A549 (cell line): ENCODE results near the gene COX6B1. TPM values are rescaled to one million over a fixed set of nuclear protein-coding genes. Genes with fewer than 3 reads are reported as not detected.

Experiments used
- ATAC-seq, 2 experiments: fragments of 200-7000 bp in 1 of 2; fragments of >200 bp in 1 of 2; cut with Nextera tagmentation in 1 of 2; cut with Tn5 transposase in 1 of 2; 3 replicates each; pipeline versions ENCODE4 v1.8.0 to v1.9.1; 2018 to 2020; ENCODE audit warnings: mild to moderate bottlenecking in 1 of 2, moderate library complexity in 1 of 2
- CTCF ChIA-PET: fragments of 300-600 bp; sonication (Branson Sonifier 250); formaldehyde crosslinking; extraction: SDS; loops from one replicate; lab custom pipeline; 2021; ENCODE audit warnings: antibody characterized with exemption, inconsistent platforms; lab: Yijun Ruan, JAX
- POLR2A ChIA-PET: fragments of 350-600 bp; formaldehyde crosslinking; extraction: SDS; loops from one replicate; lab custom pipeline; 2021; ENCODE audit warnings: antibody characterized with exemption, inconsistent platforms; lab: Yijun Ruan, JAX
- DNase-seq, 2 experiments: peaks; one replicate each; pipeline versions ENCODE4 v3.0.0 to v3.0.0-alpha.2; 2011 to 2016; ENCODE audit warnings: low read depth in 1 of 2, low spot score in 1 of 2
- FAIRE-seq: peaks from 2 replicates; lab custom pipeline; 2011; peaks lifted over from hg19 to GRCh38; lab: Jason Lieb, UNC
- H3K27ac ChIP-seq, 2 experiments: fragments of >200 bp; sonication (Bioruptor Twin); formaldehyde crosslinking; 3 replicates each; pipeline ENCODE4 v1.5.1; 2016 to 2017
- H3K4me1 ChIP-seq: fragments of >200 bp; sonication (Bioruptor Twin); formaldehyde crosslinking; 3 replicates; pipeline ENCODE4 v1.6.1; 2016
- H3K4me2 ChIP-seq: fragments of >200 bp; sonication (Bioruptor Twin); formaldehyde crosslinking; 3 replicates; pipeline ENCODE4 v1.6.1; 2016
- H3K4me3 ChIP-seq: fragments of >200 bp; sonication (Bioruptor Twin); formaldehyde crosslinking; 3 replicates; pipeline ENCODE4 v1.5.1; 2016
- H3K9me3 ChIP-seq: fragments of >200 bp; sonication (Bioruptor Twin); formaldehyde crosslinking; 3 replicates; pipeline ENCODE4 v1.6.1; 2016
- CEBPB ChIP-seq, 2 experiments: fragments of >200 bp in 1 of 2; sonication (Bioruptor Twin) in 1 of 2; formaldehyde crosslinking in 1 of 2; IDR thresholded peaks; 2 replicates each; pipeline ENCODE4 v1.6.1; 2012 to 2016
- CHD2 ChIP-seq: fragments of 150-350 bp; IDR thresholded peaks from 2 replicates; pipeline ENCODE4 v1.6.1; 2014; ENCODE audit warnings: low read length; ENCODE audit not compliant: partially characterized antibody
- CTCF ChIP-seq: fragments of >200 bp; sonication (Bioruptor Twin); formaldehyde crosslinking; IDR thresholded peaks from 3 replicates; pipeline ENCODE4 v1.5.1; 2016
- EHMT2 ChIP-seq: fragments of 200-600 bp; sonication (generic); IDR thresholded peaks from 2 replicates; pipeline ENCODE4 v1.6.1; 2016; ENCODE audit warnings: antibody characterized with exemption, low read depth, mild to moderate bottlenecking, moderate library complexity
- ESRRA ChIP-seq: fragments of 150-350 bp; IDR thresholded peaks from 2 replicates; pipeline ENCODE4 v1.6.1; 2014; ENCODE audit warnings: mild to moderate bottlenecking, low read length, borderline replicate concordance
- FOXS1 ChIP-seq: fragments of 250-450 bp; sonication (Bioruptor Pico); IDR thresholded peaks from 2 replicates; pipeline ENCODE4 v1.5.0; 2020; ENCODE audit warnings: mild to moderate bottlenecking, moderate library complexity
- GATA3 ChIP-seq: IDR thresholded peaks from 2 replicates; pipeline ENCODE4 v1.6.1; 2012; ENCODE audit warnings: borderline replicate concordance
- HDAC2 ChIP-seq: fragments of 200-600 bp; sonication (generic); IDR thresholded peaks from 2 replicates; pipeline ENCODE4 v1.6.1; 2016
- HES2 ChIP-seq: fragments of >200 bp; sonication (Bioruptor Twin); formaldehyde crosslinking; IDR thresholded peaks from 2 replicates; pipeline ENCODE4 v1.6.1; 2016
- HEYL ChIP-seq: fragments of 250-450 bp; sonication (Bioruptor Pico); IDR thresholded peaks from 2 replicates; pipeline ENCODE4 v1.8.0; 2021; ENCODE audit warnings: mild to moderate bottlenecking, moderate library complexity
- HOXB5 ChIP-seq: fragments of 250-450 bp; sonication (Bioruptor Pico); IDR thresholded peaks from 2 replicates; pipeline ENCODE4 v1.5.0; 2020; ENCODE audit warnings: mild to moderate bottlenecking, moderate library complexity
- JUN ChIP-seq, 2 experiments: fragments of >200 bp; sonication (Bioruptor Twin); formaldehyde crosslinking; IDR thresholded peaks; 2 replicates in 1 of 2; 3 replicates in 1 of 2; pipeline ENCODE4 v1.6.1; 2016 to 2017
- KDM5A ChIP-seq: fragments of 200-600 bp; sonication (generic); IDR thresholded peaks from 2 replicates; pipeline ENCODE4 v1.6.1; 2016; ENCODE audit warnings: antibody characterized with exemption, mild to moderate bottlenecking
- MAFK ChIP-seq: fragments of 450-650 bp; IDR thresholded peaks from 2 replicates; pipeline ENCODE4 v1.6.1; 2014; ENCODE audit not compliant: partially characterized antibody
- MAX ChIP-seq: IDR thresholded peaks from 2 replicates; pipeline ENCODE4 v1.6.1; 2012
- MAZ ChIP-seq: fragments of 150-350 bp; IDR thresholded peaks from 2 replicates; pipeline ENCODE4 v1.6.1; 2014; ENCODE audit warnings: antibody characterized with exemption, low read depth, low read length, borderline replicate concordance
- NFE2L2 ChIP-seq: fragments of 150-350 bp; conservative IDR thresholded peaks from 2 replicates; pipeline ENCODE4 v1.6.1; 2014; ENCODE audit warnings: low read length
- NR3C1 ChIP-seq: fragments of >200 bp; sonication (Bioruptor Twin); formaldehyde crosslinking; IDR thresholded peaks from 3 replicates; pipeline ENCODE4 v1.6.1; 2017
- PBX3 ChIP-seq: IDR thresholded peaks from 2 replicates; pipeline ENCODE4 v1.6.1; 2012
- PHF8 ChIP-seq: fragments of 200-600 bp; sonication (generic); IDR thresholded peaks from 2 replicates; pipeline ENCODE4 v1.6.1; 2016; ENCODE audit warnings: low read depth, mild to moderate bottlenecking, antibody characterized with exemption, moderate library complexity, borderline replicate concordance
- RARB ChIP-seq: fragments of 250-450 bp; sonication (Bioruptor Pico); IDR thresholded peaks from 2 replicates; pipeline ENCODE4 v1.8.0; 2021; ENCODE audit warnings: mild to moderate bottlenecking, moderate library complexity
- RFX5 ChIP-seq: fragments of 450-650 bp; IDR thresholded peaks from 2 replicates; pipeline ENCODE4 v1.7.1; 2014; ENCODE audit warnings: antibody characterized with exemption, mild to moderate bottlenecking, moderate library complexity
- RNF2 ChIP-seq: fragments of 200-600 bp; sonication (generic); IDR thresholded peaks from 2 replicates; pipeline ENCODE4 v1.6.1; 2016; ENCODE audit warnings: low read depth, mild to moderate bottlenecking, antibody characterized with exemption, moderate library complexity, borderline replicate concordance
- SREBF2 ChIP-seq: fragments of 450-650 bp; IDR thresholded peaks from 2 replicates; pipeline ENCODE4 v1.6.1; 2014; ENCODE audit warnings: mild to moderate bottlenecking, moderate library complexity
- TFCP2L1 ChIP-seq: fragments of 250-450 bp; sonication (Bioruptor Pico); IDR thresholded peaks from 2 replicates; pipeline ENCODE4 v1.5.0; 2021; ENCODE audit warnings: mild to moderate bottlenecking
- TP53 ChIP-seq: fragments of 250-450 bp; sonication (Bioruptor Pico); IDR thresholded peaks from 2 replicates; pipeline ENCODE4 v1.5.0; 2021; ENCODE audit warnings: mild to moderate bottlenecking, moderate library complexity
- ZFP36 ChIP-seq: fragments of 450-650 bp; IDR thresholded peaks from 2 replicates; pipeline ENCODE4 v1.6.1; 2014; ENCODE audit warnings: borderline replicate concordance; ENCODE audit not compliant: partially characterized antibody
- ZNF302 ChIP-seq: fragments of 250-450 bp; sonication (Bioruptor Pico); IDR thresholded peaks from 2 replicates; pipeline ENCODE4 v1.9.0; 2021; ENCODE audit warnings: inconsistent platforms, mild to moderate bottlenecking, moderate library complexity
- ZSCAN20 ChIP-seq: fragments of 250-450 bp; sonication (Bioruptor Pico); IDR thresholded peaks from 2 replicates; pipeline ENCODE4 v1.8.0; 2022; ENCODE audit warnings: mild to moderate bottlenecking, moderate library complexity
- WGBS: methylation state at CpG from one replicate; pipeline ENCODE4 v1.1.6; 2017; ENCODE audit errors: missing lambda C conversion rate; 5-methylcytosine and 5-hydroxymethylcytosine counted together
- polyA plus RNA-seq, 4 experiments: library from polyadenylated mRNA; depleted of rRNA in 3 of 4; stranded (reverse); fragments of >200 nt; fragmentation: RNase III in 1 of 4; extraction: RNeasy Plus Mini Kit Qiagen cat#74134 plus additional on column Dnase treatment in 1 of 4; gene quantifications; 2 replicates in 3 of 4; 3 replicates in 1 of 4; pipeline ENCODE4 v1.2.3, GENCODE V29; 2011 to 2017
- TF ChIP-seq, protein P1 (sequence below): fragments of 250-450 bp; sonication (Bioruptor Pico); IDR thresholded peaks from 2 replicates; pipeline ENCODE4 v1.5.0; 2020; ENCODE audit warnings: low read depth, mild to moderate bottlenecking, moderate library complexity

The COX6B1 gene
- polyA plus RNA-seq, 2 of the 4 experiments (the other 2 are of a cell fraction), result 749 to 1,260 TPM

DNA sequence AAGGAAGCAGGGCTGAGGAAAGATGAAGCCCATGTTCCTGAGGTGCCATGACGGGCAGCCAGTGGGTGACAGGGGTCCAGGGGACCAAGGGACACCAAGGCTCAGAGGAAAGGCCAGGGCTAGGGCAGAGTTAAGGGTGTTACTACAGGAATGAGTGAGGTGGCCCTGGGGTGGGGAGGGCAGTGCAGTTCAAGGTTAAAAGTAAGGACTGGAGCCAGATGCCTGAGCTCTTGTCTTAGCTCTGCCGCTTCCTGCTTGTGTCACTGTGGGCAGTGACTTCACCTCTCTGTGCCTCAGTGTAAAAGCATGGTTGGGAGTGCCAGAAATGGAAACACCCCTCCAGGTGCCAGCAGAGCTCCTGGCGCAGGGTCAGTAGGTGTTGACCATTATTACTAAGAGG is 11.5 kb upstream of the COX6B1 start:
- CTCF ChIA-PET, result interaction anchor here (0.6 to 3.4 kb wide), 12 partner anchors 11 to 198 kb away, joined by 3 to 26 read pairs (median 4); partner anchors contain the start of gene COX6B1
- 88% methylated on average over 3 of the region's 3 CpGs for WGBS
- FAIRE-seq, result no peak

DNA sequence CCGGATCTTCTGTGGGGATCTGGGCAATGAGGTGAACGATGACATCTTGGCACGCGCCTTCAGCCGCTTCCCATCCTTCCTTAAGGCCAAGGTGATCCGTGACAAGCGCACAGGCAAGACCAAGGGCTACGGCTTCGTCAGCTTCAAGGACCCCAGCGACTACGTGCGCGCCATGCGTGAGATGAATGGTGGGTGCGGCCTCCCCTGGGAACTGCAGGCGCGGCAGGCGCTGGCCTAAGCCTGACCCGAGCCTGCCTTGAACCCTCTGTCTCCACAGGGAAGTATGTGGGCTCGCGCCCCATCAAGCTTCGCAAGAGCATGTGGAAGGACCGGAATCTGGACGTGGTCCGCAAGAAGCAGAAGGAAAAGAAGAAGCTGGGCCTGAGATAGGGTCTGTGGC is 11.0 kb upstream of the COX6B1 start:
- 94% methylated on average over 25 of the region's 25 CpGs for WGBS
- no peak for DNase-seq
- TF ChIP-seq NR3C1 (no peak), KDM5A (no peak), MAZ (no peak), MAX (no peak), PHF8 (no peak), TFCP2L1 (CRISPR knock-in tag) (no peak), ZSCAN20 (CRISPR knock-in tag) (no peak), EHMT2 (no peak), ESRRA (no peak), GATA3 (no peak), MAFK (no peak), PBX3 (no peak), FOXS1 (CRISPR knock-in tag) (no peak), ZFP36 (no peak), CTCF (no peak)
- POLR2A ChIA-PET, result interaction anchor here (0.9 to 1.0 kb wide), 2 partner anchors 11 to 19 kb away, joined by 3 to 4 read pairs; partner anchors contain the start of gene COX6B1
- Histone ChIP-seq H3K4me2 (no peak overlapping the region), H3K27ac (no peak overlapping the region), H3K4me1 (no peaks in the 10 kb centered on the region), H3K9me3 (no peaks in the 10 kb centered on the region), H3K4me3 (no peak overlapping the region)
- ATAC-seq, result no peak
- no peak for FAIRE-seq
- CTCF ChIA-PET, result interaction anchor here (0.6 to 3.4 kb wide), 13 partner anchors 11 to 198 kb away, joined by 3 to 26 read pairs (median 4); partner anchors contain the start of genes COX6B1 and HAUS5

More for the DNA sequence above, 11.5 kb upstream of the COX6B1 start:
- TF ChIP-seq ZSCAN20 (CRISPR knock-in tag) (no peak), TP53 (no peak), NFE2L2 (no peak), CEBPB (IDR thresholded peaks at IDR 0.05) (no peak), PBX3 (no peak), RFX5 (no peak), SREBF2 (no peak), HOXB5 (CRISPR knock-in tag) (no peak), GATA3 (no peak), RARB (no peak), HEYL (no peak), MAFK (no peak), ZNF302 (CRISPR knock-in tag) (no peak), CHD2 (no peak), RNF2 (no peak), JUN (IDR thresholded peaks at IDR 0.05) (no peak), TFCP2L1 (CRISPR knock-in tag) (no peak), HDAC2 (no peak), HES2 (no peak)
- TF ChIP-seq, protein P1, sequence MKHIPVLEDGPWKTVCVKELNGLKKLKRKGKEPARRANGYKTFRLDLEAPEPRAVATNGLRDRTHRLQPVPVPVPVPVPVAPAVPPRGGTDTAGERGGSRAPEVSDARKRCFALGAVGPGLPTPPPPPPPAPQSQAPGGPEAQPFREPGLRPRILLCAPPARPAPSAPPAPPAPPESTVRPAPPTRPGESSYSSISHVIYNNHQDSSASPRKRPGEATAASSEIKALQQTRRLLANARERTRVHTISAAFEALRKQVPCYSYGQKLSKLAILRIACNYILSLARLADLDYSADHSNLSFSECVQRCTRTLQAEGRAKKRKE (CRISPR knock-in tag), result no peak
- POLR2A ChIA-PET, result interaction anchor here (0.9 kb wide), 1 partner anchor 11 kb away, joined by 4 read pairs; the partner anchor contains the start of gene COX6B1
- no peaks in the 10 kb centered on the region for H3K9me3 ChIP-seq
- no peak overlapping the region for H3K4me3 ChIP-seq
- no peaks in the 10 kb centered on the region for H3K4me1 ChIP-seq
- DNase-seq, result no peak
- no peak for ATAC-seq
- no peak overlapping the region for H3K27ac ChIP-seq
- no peak overlapping the region for H3K4me2 ChIP-seq
